HG02970 (cell line): ENCODE results near the gene TAMM41.
"Not testable (repeated sequence)": the region's sequence is repeated elsewhere in the genome, so short reads cannot be mapped to it uniquely, and the experiment has no call there.

Source experiments
- ATAC-seq: cut with Tn5 transposase; IDR thresholded peaks from one replicate; pipeline ENCODE4 v1.9.1; 2021; ENCODE audit warnings: mild to moderate bottlenecking, moderate library complexity, moderate number of reproducible peaks; ENCODE audit not compliant: unreplicated experiment, low FRiP score

The TAMM41 gene

GRCh38 chr3:11818033-11818432 lies 28.7 kb downstream of the TAMM41 start:
- no peak for ATAC-seq

DNA sequence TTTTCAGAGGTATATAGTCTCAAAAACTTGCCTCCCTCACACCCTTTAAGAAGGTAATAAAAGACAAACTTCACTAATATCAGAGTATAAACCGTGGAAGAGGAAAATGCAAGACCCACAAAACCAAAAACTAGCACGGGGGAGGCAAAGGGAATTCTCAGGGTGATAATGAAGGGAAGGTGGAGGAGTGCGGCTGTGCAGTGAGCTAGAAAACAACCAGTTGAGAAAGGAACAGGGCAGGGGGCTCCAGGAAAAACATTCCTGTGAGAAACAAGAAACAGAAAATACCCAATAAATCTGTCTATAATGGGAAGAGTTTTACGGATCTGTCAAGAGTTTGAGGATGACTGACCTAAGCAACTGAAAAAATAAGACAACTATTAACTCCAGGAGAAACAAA lies 31.6 kb downstream of the TAMM41 start:
- no peak for ATAC-seq

DNA sequence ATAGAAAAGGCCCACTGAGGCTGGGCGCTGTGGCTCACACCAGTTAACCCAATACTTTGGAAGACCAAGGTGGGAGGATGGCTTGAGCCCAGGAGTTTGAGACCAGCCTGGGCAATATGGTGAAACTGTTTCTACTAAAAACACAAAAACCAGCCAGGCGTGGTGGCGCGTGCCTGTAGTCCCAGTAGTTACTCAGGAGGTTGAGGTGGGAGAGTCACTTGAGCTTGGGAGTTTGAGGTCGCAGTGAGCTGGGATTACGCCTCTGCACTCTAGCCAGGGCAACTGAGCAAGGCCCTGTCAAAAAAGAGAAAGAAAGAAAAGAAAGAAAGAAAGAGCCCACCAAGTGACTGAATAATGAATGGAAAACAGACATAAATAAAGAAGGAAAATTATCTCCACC lies 32.0 kb downstream of the TAMM41 start:
- ATAC-seq = no peak

DNA sequence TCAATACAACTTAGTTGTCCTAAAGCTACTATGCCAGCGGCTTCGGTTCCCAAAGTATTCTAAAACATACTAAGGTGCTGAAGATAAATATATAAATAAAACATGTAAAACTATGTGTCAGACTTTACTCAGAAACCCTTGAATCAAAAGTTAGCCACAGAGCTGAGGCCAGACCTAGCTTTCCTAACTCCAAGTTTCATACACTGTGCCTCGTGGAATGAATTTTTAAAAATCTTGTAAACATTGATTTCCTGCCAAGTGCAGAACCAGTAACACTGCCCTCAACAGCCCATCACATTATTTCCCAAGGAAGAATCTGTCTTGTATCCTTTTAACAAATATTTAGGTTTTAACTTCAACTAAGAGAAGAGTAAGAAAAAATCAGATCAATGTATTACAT lies 36.4 kb downstream of the TAMM41 start:
- no peak for ATAC-seq

- no peak for ATAC-seq
These were observed 38.5 kb downstream of the TAMM41 start for GRCh38 chr3:11808231-11808630.

DNA sequence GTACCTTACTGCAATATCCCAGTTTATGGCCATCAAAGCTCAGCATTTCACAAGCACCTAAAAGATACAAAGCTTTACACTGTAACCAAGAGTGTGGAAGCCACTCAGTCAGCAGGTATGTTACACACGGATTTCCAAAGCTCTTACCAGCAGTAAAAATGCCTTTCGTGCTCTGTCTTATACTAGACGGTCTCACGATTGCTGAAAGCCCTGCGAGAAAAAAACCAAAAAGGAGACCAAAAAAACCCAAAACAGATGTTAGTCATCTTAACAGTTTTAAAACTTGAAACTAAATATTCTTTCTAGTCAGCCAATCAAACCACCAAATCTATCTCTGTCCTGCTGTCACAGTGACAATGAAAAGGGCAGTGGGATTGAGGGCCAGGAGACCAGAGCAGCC lies 39.0 kb downstream of the TAMM41 start:
- no peak for ATAC-seq

DNA sequence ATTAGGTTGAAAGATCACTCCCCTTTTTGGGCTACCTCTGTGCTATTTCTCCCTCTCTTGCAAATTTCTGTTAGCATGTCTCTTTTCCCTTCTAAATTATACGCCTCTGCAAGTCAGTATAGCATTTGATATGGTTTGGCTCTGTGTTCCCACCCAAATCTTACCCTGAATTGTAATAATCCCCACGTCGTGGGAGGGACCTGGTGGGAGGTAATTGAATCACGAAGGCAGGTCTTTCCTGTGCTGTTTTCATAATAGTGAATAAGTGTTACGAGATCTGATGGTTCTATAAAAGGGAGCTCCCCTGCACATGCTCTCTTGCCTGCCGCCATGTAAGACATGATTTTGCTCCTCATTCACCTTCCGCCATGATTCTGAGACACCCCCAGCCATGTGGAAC lies 41.0 kb downstream of the TAMM41 start:
- ATAC-seq = no peak

- no peak for ATAC-seq
These were observed 42.5 kb downstream of the TAMM41 start for GRCh38 chr3:11803977-11804892.

DNA sequence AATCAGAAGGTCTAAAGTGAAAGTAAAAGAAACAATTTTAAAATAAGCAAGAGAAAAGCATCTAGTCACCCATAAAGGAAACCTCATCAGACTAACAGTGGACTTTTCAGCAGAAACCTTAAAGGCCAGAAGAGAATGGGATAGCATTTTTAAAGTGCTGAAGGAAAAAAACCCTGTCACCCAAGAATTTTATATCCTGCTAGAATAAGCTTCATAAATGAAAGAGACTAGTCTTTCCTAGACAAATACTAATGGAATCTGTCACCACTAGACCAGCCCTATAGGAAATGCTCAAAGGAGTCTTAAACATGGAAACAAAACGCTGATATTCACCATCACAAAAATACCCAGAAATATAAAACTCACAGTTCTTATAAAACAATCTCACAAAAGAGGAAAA lies 46.9 kb downstream of the TAMM41 start:
- no peak for ATAC-seq

- ATAC-seq = no peak
These were observed 51.8 kb downstream of the TAMM41 start for GRCh38 chr3:11794927-11795326.

- ATAC-seq = no peak
These were observed 55.1 kb downstream of the TAMM41 start for GRCh38 chr3:11791339-11792200.

- ATAC-seq = no peak
These were observed 57.3 kb downstream of the TAMM41 start for GRCh38 chr3:11789412-11789811.

- ATAC-seq = no peak
These were observed 61.7 kb downstream of the TAMM41 start for GRCh38 chr3:11784971-11785377.

GRCh38 chr3:11780341-11780740 lies 66.3 kb downstream of the TAMM41 start:
- ATAC-seq = no peak

- no peak for ATAC-seq
These were observed 67.1 kb downstream of the TAMM41 start for GRCh38 chr3:11779626-11780025.

DNA sequence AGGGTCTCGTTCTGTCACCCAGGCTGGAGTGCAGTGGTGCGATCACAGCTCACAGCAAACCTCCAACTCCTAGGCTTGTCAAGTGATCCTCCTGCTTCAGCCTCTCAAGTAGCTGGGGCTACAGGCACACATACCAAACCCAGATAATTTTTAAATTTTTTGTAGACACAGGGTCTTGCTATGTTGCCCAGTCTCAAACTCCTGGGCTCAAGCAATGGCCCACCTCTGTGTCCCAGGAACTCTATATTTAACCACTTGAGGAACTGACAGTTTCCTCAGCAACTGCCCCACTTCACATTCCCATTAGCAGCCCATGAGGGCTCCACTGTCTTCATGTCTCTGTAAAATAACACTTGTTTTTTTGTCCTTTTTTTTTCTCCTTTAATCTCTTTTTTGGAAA lies 68.4 kb downstream of the TAMM41 start:
- no peak for ATAC-seq

GRCh38 chr3:11776346-11776745 lies 70.3 kb downstream of the TAMM41 start:
- ATAC-seq = no peak

DNA sequence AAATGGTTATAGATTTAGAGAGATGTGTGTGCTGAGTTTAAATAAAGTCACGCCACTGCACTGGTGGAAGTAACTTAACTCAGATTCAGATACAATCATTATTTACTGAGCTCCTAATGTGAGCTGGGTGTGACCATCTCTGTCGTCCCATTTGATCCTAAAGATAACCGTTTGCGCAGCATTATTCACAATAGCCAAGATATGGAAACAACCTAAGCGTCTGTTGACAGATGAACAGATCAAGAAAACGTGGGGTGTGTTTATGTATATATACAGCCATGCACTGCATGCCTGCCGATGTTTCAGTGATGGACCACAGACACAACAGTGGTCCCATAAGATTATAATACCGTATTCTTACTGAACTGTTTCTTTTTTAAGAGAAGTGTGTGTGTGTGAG lies 71.2 kb downstream of the TAMM41 start:
- no peak for ATAC-seq

DNA sequence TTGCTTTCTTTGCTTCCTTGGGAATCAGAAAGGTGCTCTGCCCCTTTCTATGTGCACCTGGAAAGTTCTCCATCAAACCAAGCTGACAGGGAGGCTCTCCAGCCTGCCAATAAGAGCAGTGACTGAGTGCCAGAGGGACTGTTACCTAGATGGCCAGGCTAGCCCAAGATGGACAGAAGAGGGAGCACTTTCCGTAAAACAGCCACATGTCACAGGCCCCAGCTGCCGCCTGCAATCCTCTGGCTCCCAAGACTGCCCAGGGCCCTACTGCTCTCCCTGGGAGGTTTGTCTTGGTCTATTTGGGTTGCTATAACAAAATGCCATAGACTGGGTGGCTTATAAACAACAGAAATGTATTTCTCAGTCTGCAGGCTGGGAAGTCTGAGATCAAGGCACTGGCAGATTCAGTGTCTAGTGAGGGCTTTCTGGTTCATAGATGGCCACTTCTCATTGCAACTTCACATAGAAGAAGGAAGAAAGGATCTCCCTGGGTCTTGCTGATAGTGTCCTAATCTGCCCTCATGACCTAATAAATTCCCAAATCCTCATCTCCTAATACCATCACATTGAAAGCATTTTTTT lies 72.3 kb downstream of the TAMM41 start:
- no peak for ATAC-seq

DNA sequence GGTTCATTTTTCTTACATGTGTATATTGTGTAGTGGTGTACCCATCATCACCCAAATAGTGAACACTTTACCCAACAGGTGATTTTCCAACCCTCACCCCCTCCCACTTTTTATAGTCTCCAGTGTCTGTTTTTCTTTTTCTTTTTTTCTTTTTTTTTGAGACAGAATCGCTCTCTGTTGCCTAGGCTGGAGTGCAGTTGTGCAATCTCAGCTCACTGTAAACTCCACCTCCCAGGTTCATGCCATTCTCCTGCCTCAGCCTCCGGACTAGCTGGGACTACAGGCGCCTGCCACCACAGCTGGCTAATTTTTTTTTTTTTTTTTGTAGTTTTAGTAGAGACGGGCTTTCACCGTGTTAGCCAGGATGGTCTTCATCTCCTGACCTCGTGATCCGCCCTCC lies 74.8 kb downstream of the TAMM41 start:
- not testable (repeated sequence) for ATAC-seq
